ENCODE results near the gene PRKCB.

DNA sequence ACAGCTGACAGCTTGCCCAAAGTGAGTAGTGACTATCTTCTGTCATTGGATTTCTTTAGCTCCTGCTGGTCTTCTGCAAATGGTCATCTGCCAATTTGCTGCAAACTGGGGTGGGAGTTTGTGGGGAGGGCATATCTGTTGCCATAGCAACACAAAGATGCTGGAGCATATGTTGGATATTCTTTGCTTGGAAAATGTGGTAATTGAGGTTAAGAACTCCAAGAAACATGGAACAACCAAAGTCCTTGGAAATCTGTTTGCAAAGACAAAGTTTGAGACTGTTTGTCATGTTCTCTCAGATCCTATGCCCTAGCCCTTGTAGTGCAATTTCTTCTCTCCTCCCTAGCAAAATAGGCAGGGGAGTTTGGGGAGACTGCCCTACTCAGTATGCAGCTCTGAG, 155.3 kb downstream of the PRKCB start:
- TF ChIP-seq, protein P1, sequence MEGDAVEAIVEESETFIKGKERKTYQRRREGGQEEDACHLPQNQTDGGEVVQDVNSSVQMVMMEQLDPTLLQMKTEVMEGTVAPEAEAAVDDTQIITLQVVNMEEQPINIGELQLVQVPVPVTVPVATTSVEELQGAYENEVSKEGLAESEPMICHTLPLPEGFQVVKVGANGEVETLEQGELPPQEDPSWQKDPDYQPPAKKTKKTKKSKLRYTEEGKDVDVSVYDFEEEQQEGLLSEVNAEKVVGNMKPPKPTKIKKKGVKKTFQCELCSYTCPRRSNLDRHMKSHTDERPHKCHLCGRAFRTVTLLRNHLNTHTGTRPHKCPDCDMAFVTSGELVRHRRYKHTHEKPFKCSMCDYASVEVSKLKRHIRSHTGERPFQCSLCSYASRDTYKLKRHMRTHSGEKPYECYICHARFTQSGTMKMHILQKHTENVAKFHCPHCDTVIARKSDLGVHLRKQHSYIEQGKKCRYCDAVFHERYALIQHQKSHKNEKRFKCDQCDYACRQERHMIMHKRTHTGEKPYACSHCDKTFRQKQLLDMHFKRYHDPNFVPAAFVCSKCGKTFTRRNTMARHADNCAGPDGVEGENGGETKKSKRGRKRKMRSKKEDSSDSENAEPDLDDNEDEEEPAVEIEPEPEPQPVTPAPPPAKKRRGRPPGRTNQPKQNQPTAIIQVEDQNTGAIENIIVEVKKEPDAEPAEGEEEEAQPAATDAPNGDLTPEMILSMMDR (IDR thresholded peaks at IDR 0.05; ENCODE audit: poor library complexity) = no peak
- TF ChIP-seq EZH2phosphoT487 (IDR thresholded peaks at IDR 0.05; ENCODE audit: low read depth, severe bottlenecking, unreplicated experiment) = no peak
